ENCODE data around the gene SLC17A2.

SLC17A2 gene

GRCh38 chr6:25882051-25882496, 48.4 kb downstream of the SLC17A2 start:
- DNase-seq: peak; percentile 21

GRCh38 chr6:25880601-25881000, 49.9 kb downstream of the SLC17A2 start:
- no peak for DNase-seq

GRCh38 chr6:25878721-25879322, 51.7 kb downstream of the SLC17A2 start:
- DNase-seq: no peak

- DNase-seq: no peak
Measured at GRCh38 chr6:25875926-25876602, 54.4 kb downstream of the SLC17A2 start.

GRCh38 chr6:25875563-25875905, 55.0 kb downstream of the SLC17A2 start:
- DNase-seq: no peak

GRCh38 chr6:25874822-25875562, 55.5 kb downstream of the SLC17A2 start:
- no peak for DNase-seq

GRCh38 chr6:25874118-25874517, 56.4 kb downstream of the SLC17A2 start, which contains the start of gene SLC17A3:
Gene SLC17A3 (minus strand): TSS chr6:25874243. CDS start chr6:25868387, 5,856 bp downstream.
- no peak for DNase-seq

GRCh38 chr6:25872814-25873213, 57.7 kb downstream of the SLC17A2 start:
- DNase-seq: no peak

- DNase-seq: no peak
Measured at GRCh38 chr6:25869840-25870239, 60.7 kb downstream of the SLC17A2 start.

- no peak for DNase-seq
Measured at GRCh38 chr6:25868436-25869183, 61.9 kb downstream of the SLC17A2 start.

- DNase-seq: no peak
Measured at GRCh38 chr6:25866011-25866410, 64.5 kb downstream of the SLC17A2 start.

GRCh38 chr6:25863360-25863759, 67.1 kb downstream of the SLC17A2 start:
- no peak for DNase-seq
